H1 (cell line): ENCODE results near the gene AHI1. TPM values are rescaled to one million over a fixed set of nuclear protein-coding genes. Genes with fewer than 3 reads are reported as not detected.
A peak's percentile ranks its signal among the peaks of the same experiment; 100 is the strongest.

Experiments
- CTCF ChIA-PET: fragments of 300-600 bp; sonication (Branson Sonifier 250); formaldehyde crosslinking; loops from one replicate; lab custom pipeline; 2021; ENCODE audit not compliant: partially characterized antibody; lab: Charles Lee
- POLR2A ChIA-PET: fragments of 300-600 bp; sonication (Branson Sonifier 250); formaldehyde crosslinking; loops from one replicate; lab custom pipeline; 2021; ENCODE audit warnings: inconsistent platforms; ENCODE audit not compliant: partially characterized antibody; lab: Charles Lee
- DNase-seq, 2 experiments: peaks; one replicate each; pipeline versions ENCODE4 v3.0.0 to v3.0.0-alpha.2; 2010 to 2022; ENCODE audit warnings: low spot score in 2 of 2, low read depth in 1 of 2, mixed read lengths in 1 of 2
- FAIRE-seq: peaks from 2 replicates; lab custom pipeline; 2011; peaks lifted over from hg19 to GRCh38; lab: Jason Lieb, UNC
- H2AFZ ChIP-seq: 2 replicates; pipeline ENCODE4 v1.8.1; 2012; ENCODE audit warnings: low read length, inconsistent platforms
- H2AK5ac ChIP-seq: 2 replicates; pipeline ENCODE4 v1.6.1; 2013; ENCODE audit warnings: low read depth, low read length
- H2BK120ac ChIP-seq: replicated peaks from 2 replicates; pipeline ENCODE3; 2013; ENCODE audit warnings: low read depth, low read length, inconsistent platforms
- H2BK12ac ChIP-seq: 2 replicates; pipeline ENCODE4 v1.6.1; 2013; ENCODE audit warnings: low read depth, low read length
- H2BK15ac ChIP-seq: 2 replicates; pipeline ENCODE4 v1.6.1; 2013; ENCODE audit warnings: low read length
- H2BK20ac ChIP-seq: 2 replicates; pipeline ENCODE4 v1.6.1; 2013; ENCODE audit warnings: low read length
- H2BK5ac ChIP-seq: 2 replicates; pipeline ENCODE4 v1.6.1; 2013; ENCODE audit warnings: low read depth, low read length
- H3K14ac ChIP-seq: 2 replicates; pipeline ENCODE4 v1.6.1; 2013; ENCODE audit warnings: inconsistent platforms; ENCODE audit not compliant: insufficient read length
- H3K18ac ChIP-seq: 2 replicates; pipeline ENCODE4 v1.6.1; 2013; ENCODE audit warnings: low read length; ENCODE audit errors: extremely low read depth
- H3K23ac ChIP-seq: 2 replicates; pipeline ENCODE4 v1.6.1; 2013; ENCODE audit warnings: inconsistent platforms; ENCODE audit not compliant: insufficient read length
- H3K23me2 ChIP-seq: 2 replicates; pipeline ENCODE4 v1.6.1; 2013; ENCODE audit warnings: low read depth, low read length
- H3K27ac ChIP-seq: 2 replicates; pipeline ENCODE4 v1.6.1; 2011; ENCODE audit warnings: low read depth, low read length, inconsistent platforms
- H3K27me3 ChIP-seq, 4 experiments: replicated peaks in 1 of 4; 1 replicate in 1 of 4; 2 replicates in 3 of 4; pipeline versions ENCODE4 v1.6.1 to v1.8.1; 2011 to 2013; ENCODE audit warnings: low read length in 3 of 4, mild to moderate bottlenecking in 3 of 4, inconsistent platforms in 2 of 4, mixed read lengths in 2 of 4, moderate library complexity in 1 of 4; ENCODE audit not compliant: control insufficient read depth in 3 of 4, insufficient read depth in 3 of 4; ENCODE audit errors: extremely low read depth in 1 of 4
- H3K36me3 ChIP-seq, 4 experiments: 2 replicates each; pipeline versions ENCODE4 v1.6.1 to v1.8.1; 2011 to 2013; ENCODE audit warnings: mild to moderate bottlenecking in 4 of 4, low read length in 3 of 4, moderate library complexity in 2 of 4, control low read depth in 1 of 4, inconsistent platforms in 1 of 4; ENCODE audit not compliant: insufficient read depth in 4 of 4, control insufficient read depth in 2 of 4
- H3K4ac ChIP-seq: replicated peaks from 2 replicates; pipeline ENCODE3; 2013; ENCODE audit warnings: low read length, low read depth, mixed read lengths, inconsistent platforms; ENCODE audit not compliant: insufficient read length
- H3K4me1 ChIP-seq, 4 experiments: replicated peaks in 1 of 4; 1 replicate in 1 of 4; 2 replicates in 3 of 4; pipeline versions ENCODE4 v1.6.1 to v1.8.1; 2011 to 2013; ENCODE audit warnings: low read length in 3 of 4, inconsistent platforms in 2 of 4, mixed read lengths in 1 of 4; ENCODE audit not compliant: insufficient read depth in 4 of 4, control insufficient read depth in 3 of 4
- H3K4me2 ChIP-seq, 2 experiments: 2 replicates each; pipeline versions ENCODE4 v1.6.1 to v1.8.1; 2011 to 2013; ENCODE audit warnings: low read depth in 2 of 2, low read length in 2 of 2, control low read depth in 1 of 2, inconsistent platforms in 1 of 2, mild to moderate bottlenecking in 1 of 2; ENCODE audit not compliant: insufficient read depth in 1 of 2
- H3K4me3 ChIP-seq, 4 experiments: fragments of 200-600, 300-600 bp in 1 of 4; sonication (generic), shearing (Covaris generic), sonication (Bioruptor Twin) in 1 of 4; 2 replicates each; pipeline versions ENCODE4 v1.5.1 to v1.8.1; 2011 to 2016; ENCODE audit warnings: low read length in 4 of 4, low read depth in 3 of 4, control low read depth in 2 of 4, inconsistent platforms in 2 of 4, mild to moderate bottlenecking in 2 of 4, mixed read lengths in 1 of 4, moderate library complexity in 1 of 4; ENCODE audit not compliant: insufficient read depth in 2 of 4; ENCODE audit errors: extremely low read depth in 1 of 4
- H3K56ac ChIP-seq: replicated peaks from 2 replicates; pipeline ENCODE3; 2013; ENCODE audit warnings: low read depth, mild to moderate bottlenecking, mixed read lengths, low read length, inconsistent platforms; ENCODE audit not compliant: insufficient read length
- H3K79me1 ChIP-seq: 2 replicates; pipeline ENCODE4 v1.6.1; 2013; ENCODE audit warnings: low read depth, low read length, control low read depth
- H3K79me2 ChIP-seq, 2 experiments: 2 replicates each; pipeline versions ENCODE4 v1.6.1 to v1.8.1; 2012 to 2013; ENCODE audit warnings: low read length in 2 of 2, mild to moderate bottlenecking in 2 of 2, inconsistent platforms in 1 of 2; ENCODE audit not compliant: insufficient read depth in 2 of 2, control insufficient read depth in 1 of 2
- H3K9ac ChIP-seq, 4 experiments: replicated peaks in 1 of 4; 1 replicate in 1 of 4; 2 replicates in 3 of 4; pipeline versions ENCODE4 v1.6.1 to v1.8.1; 2011 to 2013; ENCODE audit warnings: low read depth in 3 of 4, low read length in 3 of 4, control low read depth in 2 of 4, mild to moderate bottlenecking in 2 of 4, moderate library complexity in 2 of 4, inconsistent platforms in 1 of 4; ENCODE audit errors: extremely low read depth in 1 of 4
- H3K9me3 ChIP-seq, 2 experiments: 2 replicates each; pipeline versions ENCODE4 v1.6.1 to v1.8.1; 2012 to 2013; ENCODE audit warnings: mild to moderate bottlenecking in 2 of 2, moderate library complexity in 2 of 2, control low read depth in 1 of 2, inconsistent platforms in 1 of 2, low read depth in 1 of 2, low read length in 1 of 2, mixed read lengths in 1 of 2; ENCODE audit not compliant: insufficient read depth in 2 of 2
- H4K20me1 ChIP-seq, 2 experiments: replicated peaks in 1 of 2; 2 replicates each; pipeline versions ENCODE3 to v1.8.1; 2011 to 2013; ENCODE audit warnings: inconsistent platforms in 2 of 2, low read length in 2 of 2, mild to moderate bottlenecking in 1 of 2; ENCODE audit not compliant: insufficient read depth in 2 of 2, control insufficient read depth in 1 of 2
- H4K5ac ChIP-seq: 2 replicates; pipeline ENCODE4 v1.6.1; 2013; ENCODE audit warnings: low read length, low read depth, mixed read lengths, inconsistent platforms; ENCODE audit not compliant: insufficient read length
- H4K8ac ChIP-seq: 2 replicates; pipeline ENCODE4 v1.8.0; 2013; ENCODE audit warnings: mild to moderate bottlenecking, moderate library complexity, low read length, inconsistent platforms; ENCODE audit not compliant: insufficient read depth; ENCODE audit errors: extremely low read depth
- H4K91ac ChIP-seq: replicated peaks from 2 replicates; pipeline ENCODE3; 2013; ENCODE audit warnings: low read length, mixed read lengths, inconsistent platforms; ENCODE audit not compliant: insufficient read length
- HDAC2 ChIP-seq, 2 experiments: fragments of 300-600 bp in 1 of 2; sonication (generic) in 1 of 2; IDR thresholded peaks; 2 replicates each; pipeline ENCODE4 v1.6.1; 2011 to 2012; ENCODE audit warnings: low read depth in 2 of 2, low read length in 2 of 2, mild to moderate bottlenecking in 2 of 2, moderate library complexity in 2 of 2, borderline replicate concordance in 1 of 2, inconsistent platforms in 1 of 2
- KDM5A ChIP-seq: fragments of 200-600 bp; IDR thresholded peaks from 2 replicates; pipeline ENCODE4 v1.7.1; 2012; ENCODE audit warnings: mild to moderate bottlenecking, low read length, inconsistent platforms, mixed read lengths
- PHF8 ChIP-seq: fragments of 200-600 bp; sonication (generic); conservative IDR thresholded peaks from 2 replicates; pipeline ENCODE4 v1.7.1; 2012; ENCODE audit warnings: low read depth, mild to moderate bottlenecking, inconsistent platforms, low read length, moderate library complexity
- POLR2AphosphoS5 ChIP-seq: IDR thresholded peaks from 2 replicates; pipeline ENCODE4 v1.6.1; 2011; ENCODE audit warnings: low read depth, low read length
- SIN3A ChIP-seq, 2 experiments: IDR thresholded peaks in 1 of 2; conservative IDR thresholded peaks in 1 of 2; 2 replicates each; pipeline ENCODE4 v1.6.1; 2011 to 2012; ENCODE audit warnings: low read length in 2 of 2, improper control_type of control experiment in 1 of 2, low read depth in 1 of 2, mild to moderate bottlenecking in 1 of 2
- ZNF274 ChIP-seq: IDR thresholded peaks from 2 replicates; pipeline ENCODE4 v1.7.0; 2012; ENCODE audit warnings: low read length, borderline replicate concordance; ENCODE audit errors: extremely low read depth
- WGBS, 2 experiments: shearing (Covaris generic) in 1 of 2; methylation state at CpG; one replicate each; pipeline versions ENCODE4 v1.1.6 to v1.1.7; 2013 to 2015; ENCODE audit warnings: low lambda C conversion rate in 2 of 2, mixed read lengths in 2 of 2, inconsistent platforms in 1 of 2, low coverage in 1 of 2, missing lambda C conversion rate in 1 of 2; ENCODE audit not compliant: insufficient replicate concordance in 2 of 2, insufficient coverage in 1 of 2, insufficient read length in 1 of 2; ENCODE audit errors: extremely low coverage in 1 of 2, missing lambda C conversion rate in 1 of 2; 5-methylcytosine and 5-hydroxymethylcytosine counted together
- long read RNA-seq, 2 experiments: library from RNA in 1 of 2; library from capped mRNA in 1 of 2; stranded (forward); transcript quantifications; one replicate each; pipeline ENCODE4 v2.0.0, GENCODE V29; 2021; ENCODE audit warnings: inconsistent platforms in 1 of 2
- polyA minus RNA-seq, 3 experiments: library from RNA; depleted of rRNA, polyadenylated mRNA; stranded (reverse); fragments of >200 nt; gene quantifications; 1 replicate in 2 of 3; 2 replicates in 1 of 3; pipeline ENCODE4 v1.2.3, GENCODE V29; 2011
- polyA plus RNA-seq, 7 experiments: library from polyadenylated mRNA; depleted of rRNA in 3 of 7; stranded (reverse) in 5 of 7; unstranded in 2 of 7; fragments of >200 nt in 5 of 7; fragments of 200-250 nt in 2 of 7; gene quantifications; 1 replicate in 5 of 7; 2 replicates in 1 of 7; 4 replicates in 1 of 7; pipeline versions ENCODE4 v1.2.1 to v1.2.3, GENCODE V29; 2011 to 2013; ENCODE audit warnings: missing spikeins in 2 of 7, mixed read lengths in 2 of 7
- total RNA-seq: library from RNA; stranded (reverse); fragmentation: NEBNext Ultra II Directional; extraction: Animal tissue kit (Norgen Biotek cat#: 25700); gene quantifications from 2 replicates; pipeline ENCODE4 v1.2.1, GENCODE V29; 2021

The AHI1 gene
- total RNA-seq: 18.1 and 19.6 TPM in 2 replicates
- 3.5 and 4.2 TPM in 2 replicates for polyA plus RNA-seq (2011; rRNA removed)
- polyA plus RNA-seq (2011; cell fraction: cytosol; rRNA removed): 7.5 TPM
- 6.5 TPM for polyA plus RNA-seq (2011; cell fraction: nucleus; rRNA removed)
- 7.3 to 14.6 TPM (median 8.1 TPM) in 4 replicates for polyA plus RNA-seq (2012, experiment 1 of 2)
- polyA plus RNA-seq (2012, experiment 2 of 2): 0.47 TPM
- 18.4 TPM for polyA plus RNA-seq (2013, experiment 1 of 2)
- 16.2 TPM for polyA plus RNA-seq (2013, experiment 2 of 2)
- 11.5 and 16.7 TPM in 2 replicates for polyA minus RNA-seq (2011; rRNA and poly(A)+ RNA removed)
- polyA minus RNA-seq (2011; cell fraction: cytosol; rRNA and poly(A)+ RNA removed): 8.4 TPM
- 48.0 TPM for polyA minus RNA-seq (2011; cell fraction: nucleus; rRNA and poly(A)+ RNA removed)
- long read RNA-seq, experiment 1, partial matches to known transcripts: 5 of 8 reads
- long read RNA-seq, experiment 1, other reads (novel, unspliced or antisense): 3 of 8 reads
- long read RNA-seq, experiment 2, partial matches to known transcripts: 18 of 18 reads
- long read RNA-seq, experiment 2, other reads (novel, unspliced or antisense): 0 of 18 reads

DNA sequence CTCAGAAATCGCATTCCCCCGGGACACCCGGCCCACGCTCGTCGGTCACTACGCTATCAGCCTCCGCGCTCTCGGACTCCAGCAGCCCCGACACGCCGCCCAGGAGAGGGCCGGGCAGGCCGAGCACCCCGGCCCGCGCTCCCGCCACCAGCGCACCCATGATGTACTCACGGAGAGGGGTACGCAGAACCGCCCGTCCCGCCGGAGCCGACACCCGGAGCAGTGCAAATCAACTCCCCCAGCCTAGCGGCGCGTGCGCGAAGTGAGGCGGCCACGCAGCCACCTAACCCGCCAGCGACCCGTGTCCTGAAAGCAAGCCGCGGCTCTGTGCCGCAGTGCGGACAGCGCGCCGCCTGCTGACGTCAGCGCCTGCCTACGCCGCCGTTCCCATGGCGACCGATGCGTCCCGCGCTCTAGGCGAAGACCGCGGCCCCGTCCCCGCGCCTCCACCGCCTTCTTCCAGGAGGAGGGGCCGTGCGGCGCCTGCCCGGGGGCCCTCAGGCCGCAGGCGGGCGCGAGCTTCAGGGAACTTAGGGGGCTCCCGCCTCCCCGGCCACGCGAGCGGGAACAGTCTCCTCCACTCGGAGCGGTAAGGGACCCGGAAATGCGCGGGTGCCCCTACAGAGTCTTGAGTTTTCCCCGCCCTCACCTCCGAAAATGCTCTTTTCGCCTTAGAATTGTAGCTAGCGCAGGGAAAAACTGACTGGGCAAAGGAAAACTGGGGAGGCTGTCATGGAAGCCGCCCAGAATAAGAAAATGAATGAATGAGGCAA is at the start of gene AHI1:
Gene AHI1 (minus strand): TSS at position 329 of the 773 bp plus-strand sequence. CDS start 5,503 bp downstream, outside the sequence.
- FAIRE-seq (no peak), DNase-seq (peak; percentile 72 to 94)
- H3K56ac ChIP-seq: no peak within 1 kb of the TSS
- H4K20me1 ChIP-seq: no peaks in the 10 kb centered on the region
- no peak within 1 kb of the TSS for H3K14ac ChIP-seq
- H3K23ac ChIP-seq: no peak within 1 kb of the TSS
- no peaks in the 10 kb centered on the region for H3K27me3 ChIP-seq
- no peak within 1 kb of the TSS for H2AK5ac ChIP-seq
- H3K18ac ChIP-seq: peak within 1 kb of the TSS; percentile 38; the same call in 1 of the 2 replicates
- no peak within 1 kb of the TSS for H4K91ac ChIP-seq
- peaks cover 0 to 2% (median 0%) of the 10 kb centered on the region in 4 experiments; a peak in 1 of 8 replicates for H3K36me3 ChIP-seq
- no peak within 1 kb of the TSS for H3K4ac ChIP-seq
- H2AFZ ChIP-seq: peak within 1 kb of the TSS; percentile 98
- no peak within 1 kb of the TSS for H2BK20ac ChIP-seq
- no peak within 1 kb of the TSS for H2BK120ac ChIP-seq
- H4K5ac ChIP-seq: peak within 1 kb of the TSS; percentile 46
- ChIA-PET CTCF (interaction anchor here (0.6 to 1.4 kb wide), 6 partner anchors 13 to 978 kb away, joined by 3 to 6 read pairs (median 4); no protein-coding TSS in a partner anchor), POLR2A (interaction anchor here (1.2 to 2.0 kb wide), 3 partner anchors 10 to 792 kb away, joined by 3 to 6 read pairs (median 3); partner anchors contain the start of gene BCLAF1)
- no peak within 1 kb of the TSS for H2BK12ac ChIP-seq
- peak within 1 kb of the TSS; percentile 80 to 84 for H3K4me2 ChIP-seq
- H3K9me3 ChIP-seq: no peaks in the 10 kb centered on the region
- H2BK15ac ChIP-seq: peak within 1 kb of the TSS; percentile 2; the same call in 1 of the 2 replicates
- peak within 1 kb of the TSS; percentile 77 to 92 (median 82) for H3K9ac ChIP-seq
- H3K27ac ChIP-seq: peak within 1 kb of the TSS; percentile 78
- no peaks in the 10 kb centered on the region for H3K79me1 ChIP-seq
- no peak within 1 kb of the TSS; the same call in 1 of the 2 replicates for H2BK5ac ChIP-seq
- peak within 1 kb of the TSS; percentile 83 to 88 (median 84) for H3K4me3 ChIP-seq
- WGBS, 2 experiments: 0% methylated on average over 69 of the region's 85 CpGs; no CpG with 5 or more reads in 1 of the 2 experiments
- H4K8ac ChIP-seq: peak within 1 kb of the TSS; percentile 92
- peaks cover 3 to 8% (median 5%) of the 10 kb centered on the region in 4 experiments; a peak in 5 of 7 replicates for H3K4me1 ChIP-seq
- peaks cover 0 to 12% of the 10 kb centered on the region in 2 experiments; a peak in 2 of 4 replicates for H3K79me2 ChIP-seq
- H3K23me2 ChIP-seq: peaks cover 2% of the 10 kb centered on the region; the same call in 1 of the 2 replicates
- peak in 1 of 2 experiments; percentile 68; a peak in 2 of 4 replicates for TF ChIP-seq HDAC2 (IDR thresholded peaks at IDR 0.05; ENCODE audit: borderline replicate concordance in 1 of 2, low read depth in 2 of 2, low read length in 2 of 2)
- TF ChIP-seq POLR2AphosphoS5: peak; percentile 85
- TF ChIP-seq KDM5A: no peak
- TF ChIP-seq PHF8: peak; percentile 84
- TF ChIP-seq SIN3A (conservative IDR thresholded peaks at IDR 0.05 in 1 of 2, IDR thresholded peaks at IDR 0.05 in 1 of 2; ENCODE audit: low read depth in 1 of 2, low read length in 2 of 2): peak in 1 of 2 experiments; percentile 92; a peak in 2 of 4 replicates
- TF ChIP-seq ZNF274: no peak
